ENCODE measurements around the gene ARMC2.

DNA sequence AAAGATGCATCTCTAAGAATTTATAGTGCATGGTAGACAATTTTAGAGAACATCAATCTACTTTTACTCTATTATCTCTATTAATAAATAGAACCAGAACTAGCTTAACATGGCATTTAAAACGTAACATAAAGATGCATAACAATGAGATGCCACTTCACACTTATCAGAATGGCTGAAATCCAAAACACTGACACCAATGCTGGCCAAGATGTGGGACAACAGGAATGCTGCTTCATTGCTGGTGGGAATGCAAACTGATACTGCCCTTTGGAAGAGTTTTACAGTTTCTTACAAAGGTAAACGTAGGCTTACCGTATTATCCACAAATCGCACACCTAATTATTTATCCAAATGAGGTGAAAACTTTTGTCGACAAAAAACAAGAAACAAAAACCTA lies 151.2 kb downstream of the ARMC2 start:
- TF ChIP-seq, protein P1, sequence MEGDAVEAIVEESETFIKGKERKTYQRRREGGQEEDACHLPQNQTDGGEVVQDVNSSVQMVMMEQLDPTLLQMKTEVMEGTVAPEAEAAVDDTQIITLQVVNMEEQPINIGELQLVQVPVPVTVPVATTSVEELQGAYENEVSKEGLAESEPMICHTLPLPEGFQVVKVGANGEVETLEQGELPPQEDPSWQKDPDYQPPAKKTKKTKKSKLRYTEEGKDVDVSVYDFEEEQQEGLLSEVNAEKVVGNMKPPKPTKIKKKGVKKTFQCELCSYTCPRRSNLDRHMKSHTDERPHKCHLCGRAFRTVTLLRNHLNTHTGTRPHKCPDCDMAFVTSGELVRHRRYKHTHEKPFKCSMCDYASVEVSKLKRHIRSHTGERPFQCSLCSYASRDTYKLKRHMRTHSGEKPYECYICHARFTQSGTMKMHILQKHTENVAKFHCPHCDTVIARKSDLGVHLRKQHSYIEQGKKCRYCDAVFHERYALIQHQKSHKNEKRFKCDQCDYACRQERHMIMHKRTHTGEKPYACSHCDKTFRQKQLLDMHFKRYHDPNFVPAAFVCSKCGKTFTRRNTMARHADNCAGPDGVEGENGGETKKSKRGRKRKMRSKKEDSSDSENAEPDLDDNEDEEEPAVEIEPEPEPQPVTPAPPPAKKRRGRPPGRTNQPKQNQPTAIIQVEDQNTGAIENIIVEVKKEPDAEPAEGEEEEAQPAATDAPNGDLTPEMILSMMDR (IDR thresholded peaks at IDR 0.05; ENCODE audit: extremely low read depth in 1 of 2, insufficient read depth in 1 of 2, low read depth in 1 of 2, low read length in 2 of 2) = no peak
- TF ChIP-seq EZH2 (IDR thresholded peaks at IDR 0.05; ENCODE audit: borderline replicate concordance, low read depth, low read length, severe bottlenecking) (no peak), POLR2AphosphoS5 (IDR thresholded peaks at IDR 0.05; ENCODE audit: insufficient read depth, low read depth, low read length) (no peak), POLR2A (IDR thresholded peaks at IDR 0.05; ENCODE audit: low read depth, low read length) (no peak), GATA2 (IDR thresholded peaks at IDR 0.05; ENCODE audit: insufficient read depth, insufficient read length, low read depth, low read length) (no peak)
- TF ChIP-seq, protein P2, sequence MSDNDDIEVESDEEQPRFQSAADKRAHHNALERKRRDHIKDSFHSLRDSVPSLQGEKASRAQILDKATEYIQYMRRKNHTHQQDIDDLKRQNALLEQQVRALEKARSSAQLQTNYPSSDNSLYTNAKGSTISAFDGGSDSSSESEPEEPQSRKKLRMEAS (IDR thresholded peaks at IDR 0.05; ENCODE audit: insufficient read depth, insufficient read length) = no peak
